Measurements from ENCODE around the gene PRDX5.
A peak's percentile ranks its signal among the peaks of the same experiment; 100 is the strongest.

The PRDX5 gene

DNA sequence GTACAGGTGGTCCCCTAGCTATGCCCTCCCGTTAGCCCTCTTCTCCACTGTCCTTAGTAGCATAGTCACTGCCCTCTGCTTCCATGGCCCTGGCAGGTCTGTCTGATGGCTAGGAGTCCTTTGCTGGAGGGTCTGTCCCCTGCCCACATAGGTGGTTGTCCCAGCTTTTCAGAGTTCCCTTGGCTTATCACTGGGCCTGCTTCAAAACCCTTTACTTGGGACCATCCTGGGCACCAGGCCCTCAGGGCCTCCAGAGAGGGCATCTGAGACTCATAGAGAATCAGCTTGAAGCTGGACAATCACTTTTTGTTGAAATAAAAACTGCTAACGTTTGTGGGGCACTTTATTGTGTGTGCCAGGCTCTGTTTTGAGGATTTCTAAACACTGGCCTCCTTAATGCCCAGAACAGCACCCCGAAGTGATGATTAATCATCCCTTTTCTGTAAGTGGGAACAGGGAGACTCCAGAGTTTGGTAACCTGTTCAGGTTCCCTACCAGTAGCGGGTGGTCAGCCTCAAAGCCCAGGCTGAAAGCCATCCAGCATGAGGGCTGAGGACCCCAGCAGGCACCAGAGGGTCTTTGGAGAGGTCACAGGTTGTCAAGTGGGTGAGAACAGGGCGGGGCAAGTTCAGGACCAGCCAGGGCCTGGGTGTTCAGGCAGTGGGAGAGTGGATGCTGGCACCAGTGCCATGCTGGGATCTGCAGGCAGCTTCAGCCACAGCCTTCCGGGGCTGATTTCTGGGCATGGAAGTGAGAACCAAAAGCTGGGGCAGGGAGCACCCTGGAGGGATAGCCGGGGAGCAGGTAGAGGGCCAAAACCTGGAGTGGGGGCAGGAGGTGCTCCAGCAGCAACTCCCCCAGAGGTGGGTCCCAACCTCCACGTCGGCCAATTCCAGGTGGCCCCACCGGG lies 27.3 kb upstream of the PRDX5 start:
- DNase-seq = no peak

DNA sequence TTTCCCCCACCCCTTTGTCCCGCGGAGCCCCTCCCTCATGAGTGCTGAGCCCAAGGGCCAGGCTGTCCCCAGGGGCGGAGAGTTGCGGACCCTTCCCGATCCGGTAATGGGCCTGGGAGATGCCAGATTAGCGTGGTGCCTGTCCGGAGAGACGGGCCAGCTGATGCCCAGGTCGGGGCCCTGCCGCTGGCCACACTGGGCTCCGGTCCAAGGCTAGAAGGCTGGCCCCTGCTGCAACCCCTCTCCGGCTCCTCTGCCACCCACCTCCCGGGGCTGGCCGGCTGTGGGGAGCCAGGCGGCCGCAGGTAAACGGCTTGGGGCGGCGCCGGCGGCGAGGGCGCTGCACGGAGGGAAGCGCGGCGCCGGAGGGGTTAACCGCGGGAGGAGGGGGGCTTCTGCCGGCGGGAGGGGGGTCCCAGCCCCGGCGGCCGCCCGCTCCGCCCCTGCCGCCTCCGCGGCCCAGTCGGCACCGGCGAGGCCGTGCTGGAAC lies 26.6 kb upstream of the PRDX5 start, which contains the start of gene KCNK4:
Gene KCNK4, plus strand, starts transcription at position 41 of the 490 bp plus-strand sequence. CDS start 1,717 bp downstream, outside the sequence.
- DNase-seq = no peak

DNA sequence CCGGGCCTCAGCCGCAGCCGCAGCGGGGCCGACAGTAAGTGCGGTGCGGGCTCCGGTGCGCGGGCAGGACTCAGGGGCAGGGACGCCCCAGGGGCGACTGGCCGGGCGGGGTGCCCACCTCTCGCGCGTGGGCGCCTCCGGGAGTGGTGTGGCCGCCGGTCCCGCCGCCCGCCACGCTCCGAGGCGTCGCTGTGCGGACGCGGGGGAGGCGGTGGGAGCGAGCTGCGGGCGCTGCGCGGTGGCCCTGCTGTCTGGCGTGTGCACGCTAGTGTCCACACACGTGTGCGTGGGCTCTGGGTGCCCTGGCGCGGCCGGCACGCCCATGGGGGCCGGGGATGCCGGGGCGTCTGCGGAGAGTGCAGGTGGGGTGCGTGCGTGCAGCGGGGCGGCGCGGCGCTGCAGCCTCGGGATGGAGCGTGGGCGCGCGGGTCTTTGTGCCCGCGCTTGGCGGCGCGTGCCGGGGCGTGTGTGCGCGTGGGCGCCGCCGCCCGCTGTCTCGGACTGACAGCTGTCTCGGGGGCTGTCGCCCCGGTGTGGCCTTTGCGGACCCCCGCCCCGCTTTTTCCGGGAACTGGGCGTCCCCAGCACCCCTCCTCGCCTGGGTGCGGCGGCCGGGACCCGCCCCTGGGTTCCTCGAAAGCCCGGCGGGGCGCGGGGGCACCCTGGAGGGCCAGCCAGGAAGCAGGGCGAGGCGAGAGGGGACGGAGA lies 26.0 kb upstream of the PRDX5 start:
- no peak for DNase-seq

DNA sequence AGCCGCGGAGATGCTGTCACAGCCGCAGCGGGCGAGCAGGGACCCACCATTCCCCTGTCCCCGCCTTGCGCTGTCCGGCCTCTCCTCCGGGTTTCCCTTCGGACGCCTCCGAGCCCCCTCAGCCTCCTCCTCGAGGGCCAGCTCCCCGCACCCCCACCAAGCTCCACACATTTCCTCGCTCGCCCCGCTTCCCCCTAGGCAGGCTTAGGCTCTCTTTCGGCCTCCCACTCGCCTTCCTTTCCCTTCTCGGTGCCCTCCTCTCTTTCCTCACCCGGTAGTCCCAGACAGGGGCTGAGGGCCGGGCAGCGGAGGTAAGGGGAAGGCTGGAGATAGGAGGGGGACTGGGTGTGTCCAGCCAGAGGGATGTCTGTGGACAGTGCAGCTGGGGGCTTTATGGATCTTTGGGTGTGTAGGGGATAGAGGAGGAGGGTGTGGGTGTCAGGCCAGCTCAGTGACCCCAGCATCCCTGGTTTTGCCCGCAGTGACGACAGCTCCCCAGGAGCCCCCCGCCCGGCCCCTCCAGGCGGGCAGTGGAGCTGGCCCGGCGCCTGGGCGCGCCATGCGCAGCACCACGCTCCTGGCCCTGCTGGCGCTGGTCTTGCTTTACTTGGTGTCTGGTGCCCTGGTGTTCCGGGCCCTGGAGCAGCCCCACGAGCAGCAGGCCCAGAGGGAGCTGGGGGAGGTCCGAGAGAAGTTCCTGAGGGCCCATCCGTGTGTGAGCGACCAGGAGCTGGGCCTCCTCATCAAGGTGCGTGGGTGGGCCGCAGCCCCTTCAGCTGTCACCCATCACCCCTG lies 25.3 kb upstream of the PRDX5 start:
- DNase-seq = no peak

DNA sequence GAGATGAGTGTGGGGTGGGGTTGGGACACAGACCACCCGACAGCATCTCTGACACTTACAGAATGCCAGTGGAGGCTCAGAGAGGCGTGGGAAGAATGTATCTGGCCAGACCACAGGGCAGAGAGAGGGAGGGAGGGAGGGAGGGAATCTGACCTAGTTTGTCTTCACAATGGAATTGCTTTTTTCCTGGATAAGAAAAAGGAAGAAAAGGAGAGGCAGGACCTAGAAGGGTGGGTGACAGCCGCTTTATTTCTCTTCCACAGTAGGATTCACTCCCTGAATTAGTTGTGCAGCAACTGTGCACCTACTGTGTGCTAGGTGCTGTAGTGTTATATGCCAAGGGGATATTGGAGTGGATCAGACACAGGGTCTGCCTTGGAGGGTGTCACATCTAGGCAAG lies 23.1 kb upstream of the PRDX5 start:
- no peak for DNase-seq

DNA sequence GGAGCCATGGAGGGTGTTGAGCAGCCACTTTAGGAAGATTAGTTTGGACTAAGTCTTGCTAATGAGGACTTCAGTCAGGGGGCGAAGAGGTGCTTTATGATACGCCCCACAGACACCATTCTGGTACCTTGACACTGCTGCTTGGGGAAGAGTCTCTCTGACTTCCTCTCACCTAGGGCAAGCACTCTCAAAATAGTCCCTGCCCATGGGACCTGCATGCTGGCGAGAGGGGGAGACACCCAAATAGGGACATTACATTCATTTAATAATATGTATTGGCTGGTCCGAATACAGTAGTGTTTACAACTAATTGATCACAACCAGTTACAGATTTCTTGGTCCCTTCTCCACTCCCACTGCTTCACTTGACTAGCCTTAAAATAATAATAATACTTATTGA lies 22.2 kb upstream of the PRDX5 start:
- no peak for DNase-seq

DNA sequence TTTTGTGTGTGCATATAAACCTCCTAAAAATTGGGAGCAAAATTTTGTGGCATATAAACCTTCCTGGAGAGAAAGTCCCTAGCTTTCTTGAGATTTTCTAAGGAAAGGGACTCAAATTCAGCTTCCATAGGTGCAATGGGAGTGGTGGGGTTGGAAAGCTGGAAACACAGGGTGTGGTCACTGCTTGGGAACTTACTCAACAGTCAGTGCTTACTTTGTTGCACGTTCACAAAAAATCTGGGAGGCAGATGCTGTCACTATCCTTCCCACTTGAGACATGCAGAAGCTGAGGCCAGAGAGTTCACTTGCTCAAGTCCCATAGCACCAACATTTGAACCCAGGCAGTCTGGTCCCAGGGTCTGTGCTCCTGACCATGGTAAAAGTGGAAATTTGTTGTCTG lies 21.7 kb upstream of the PRDX5 start:
- DNase-seq = no peak

DNA sequence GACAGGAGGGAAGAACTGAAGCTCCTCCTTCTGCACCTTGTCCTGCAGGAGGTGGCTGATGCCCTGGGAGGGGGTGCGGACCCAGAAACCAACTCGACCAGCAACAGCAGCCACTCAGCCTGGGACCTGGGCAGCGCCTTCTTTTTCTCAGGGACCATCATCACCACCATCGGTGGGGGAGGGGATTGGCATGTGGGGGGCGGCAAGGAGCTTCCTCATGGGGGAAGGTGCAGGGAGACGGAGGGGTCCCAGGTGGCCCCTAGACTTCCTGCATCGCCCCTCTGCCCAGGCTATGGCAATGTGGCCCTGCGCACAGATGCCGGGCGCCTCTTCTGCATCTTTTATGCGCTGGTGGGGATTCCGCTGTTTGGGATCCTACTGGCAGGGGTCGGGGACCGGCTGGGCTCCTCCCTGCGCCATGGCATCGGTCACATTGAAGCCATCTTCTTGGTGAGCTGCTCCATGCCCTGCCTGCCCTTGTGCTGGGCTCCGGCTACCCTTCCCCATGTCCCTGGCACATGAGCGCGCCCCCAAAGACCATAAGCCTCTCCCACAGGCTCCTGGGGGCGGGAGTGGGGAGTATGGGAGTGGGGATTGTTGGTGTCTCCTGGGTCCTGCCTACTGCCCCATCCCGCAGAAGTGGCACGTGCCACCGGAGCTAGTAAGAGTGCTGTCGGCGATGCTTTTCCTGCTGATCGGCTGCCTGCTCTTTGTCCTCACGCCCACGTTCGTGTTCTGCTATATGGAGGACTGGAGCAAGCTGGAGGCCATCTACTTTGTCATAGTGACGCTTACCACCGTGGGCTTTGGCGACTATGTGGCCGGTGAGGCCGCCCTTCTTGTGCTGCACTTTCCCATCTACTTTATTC lies 20.9 kb upstream of the PRDX5 start:
- no peak for DNase-seq

DNA sequence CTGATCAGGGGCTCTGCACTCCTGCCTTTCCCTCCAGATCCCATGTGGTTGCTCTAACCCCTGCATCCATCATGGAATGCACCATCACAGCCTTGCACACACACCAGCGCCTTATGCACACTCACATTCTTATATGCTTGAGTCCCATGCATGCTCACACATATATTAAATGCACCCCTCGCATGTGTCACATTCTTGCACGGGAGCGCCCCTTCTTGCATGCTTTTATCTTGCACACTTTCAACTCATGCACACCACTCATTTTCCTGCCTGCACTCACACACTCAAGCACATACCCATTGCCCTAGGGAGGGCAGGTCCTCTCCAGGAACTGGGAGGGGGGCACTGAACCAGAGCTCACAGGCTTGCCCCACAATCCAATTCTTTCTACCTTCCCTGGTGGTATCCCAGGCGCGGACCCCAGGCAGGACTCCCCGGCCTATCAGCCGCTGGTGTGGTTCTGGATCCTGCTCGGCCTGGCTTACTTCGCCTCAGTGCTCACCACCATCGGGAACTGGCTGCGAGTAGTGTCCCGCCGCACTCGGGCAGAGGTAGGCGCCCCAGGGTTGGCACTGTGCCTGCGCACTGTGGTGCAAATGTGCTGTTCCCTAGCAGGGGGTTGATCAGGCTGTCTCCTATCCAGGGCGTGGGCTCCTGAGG lies 20.1 kb upstream of the PRDX5 start:
- DNase-seq = no peak

DNA sequence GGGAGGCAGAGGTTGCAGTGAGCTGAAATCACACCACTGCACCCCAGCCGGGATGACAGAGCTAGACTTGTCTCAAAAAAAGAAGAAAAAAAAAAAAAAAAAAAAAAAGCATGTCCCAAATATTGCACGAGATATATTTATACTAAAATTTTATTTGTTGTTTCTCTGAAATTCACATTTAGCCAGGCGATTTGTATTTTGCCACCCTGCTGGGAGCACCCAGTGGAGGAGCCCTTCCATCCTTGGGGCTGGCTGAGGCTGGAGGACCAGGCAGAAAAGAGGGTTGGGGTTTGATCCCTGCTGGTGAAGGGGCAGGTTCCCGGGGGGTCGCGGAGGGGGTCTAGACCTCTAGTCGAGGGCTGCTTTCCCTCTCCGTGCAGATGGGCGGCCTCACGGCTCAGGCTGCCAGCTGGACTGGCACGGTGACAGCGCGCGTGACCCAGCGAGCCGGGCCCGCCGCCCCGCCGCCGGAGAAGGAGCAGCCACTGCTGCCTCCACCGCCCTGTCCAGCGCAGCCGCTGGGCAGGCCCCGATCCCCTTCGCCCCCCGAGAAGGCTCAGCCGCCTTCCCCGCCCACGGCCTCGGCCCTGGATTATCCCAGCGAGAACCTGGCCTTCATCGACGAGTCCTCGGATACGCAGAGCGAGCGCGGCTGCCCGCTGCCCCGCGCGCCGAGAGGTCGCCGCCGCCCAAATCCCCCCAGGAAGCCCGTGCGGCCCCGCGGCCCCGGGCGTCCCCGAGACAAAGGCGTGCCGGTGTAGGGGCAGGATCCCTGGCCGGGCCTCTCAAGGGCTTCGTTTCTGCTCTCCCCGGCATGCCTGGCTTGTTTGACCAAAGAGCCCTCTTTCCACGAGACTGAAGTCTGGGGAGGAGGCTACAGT lies 18.7 kb upstream of the PRDX5 start:
- no peak for DNase-seq

DNA sequence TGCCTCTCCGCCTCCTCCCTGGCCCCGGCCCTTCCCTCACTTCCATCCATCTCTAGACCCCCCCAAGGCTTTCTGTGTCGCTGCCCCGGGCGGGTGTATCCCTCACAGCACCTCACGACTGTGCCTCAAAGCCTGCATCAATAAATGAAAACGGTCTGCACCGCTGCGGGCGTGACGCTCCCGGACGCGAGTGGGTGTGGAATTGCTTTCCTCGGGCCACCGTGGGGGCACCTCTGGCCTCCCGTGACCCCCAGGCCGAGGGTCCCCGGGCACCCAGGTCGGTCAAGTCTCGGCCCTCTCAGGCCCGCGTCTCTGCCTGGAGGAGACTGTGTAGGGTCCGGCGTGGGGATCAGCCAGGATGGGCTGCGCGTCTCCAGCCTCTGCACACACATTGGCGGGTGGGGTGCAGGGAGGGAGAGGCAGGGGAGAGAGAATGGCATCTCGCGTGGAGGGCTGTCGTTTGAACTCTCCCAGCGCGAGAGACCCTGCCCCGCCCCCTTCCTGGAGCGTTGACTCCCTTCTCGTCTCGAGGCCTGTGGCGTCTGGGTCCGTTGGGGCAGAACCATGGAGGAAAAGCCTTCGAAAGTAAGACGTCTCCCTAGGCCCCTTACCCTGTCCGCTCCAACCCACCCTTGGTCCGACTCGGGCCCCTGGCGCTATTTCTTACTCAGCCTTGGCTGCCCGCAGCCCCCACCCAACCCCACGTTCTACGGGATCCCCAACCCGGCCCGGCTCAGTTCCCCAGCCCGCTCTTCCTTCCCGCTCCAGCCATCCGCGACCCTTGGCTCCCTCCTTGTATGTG lies 17.9 kb upstream of the PRDX5 start, which contains the start of gene CATSPERZ:
Gene CATSPERZ, plus strand, starts transcription at position 512 of the 802 bp plus-strand sequence. Its CDS starts 53 bp downstream, at position 565.
- no peak for DNase-seq

DNA sequence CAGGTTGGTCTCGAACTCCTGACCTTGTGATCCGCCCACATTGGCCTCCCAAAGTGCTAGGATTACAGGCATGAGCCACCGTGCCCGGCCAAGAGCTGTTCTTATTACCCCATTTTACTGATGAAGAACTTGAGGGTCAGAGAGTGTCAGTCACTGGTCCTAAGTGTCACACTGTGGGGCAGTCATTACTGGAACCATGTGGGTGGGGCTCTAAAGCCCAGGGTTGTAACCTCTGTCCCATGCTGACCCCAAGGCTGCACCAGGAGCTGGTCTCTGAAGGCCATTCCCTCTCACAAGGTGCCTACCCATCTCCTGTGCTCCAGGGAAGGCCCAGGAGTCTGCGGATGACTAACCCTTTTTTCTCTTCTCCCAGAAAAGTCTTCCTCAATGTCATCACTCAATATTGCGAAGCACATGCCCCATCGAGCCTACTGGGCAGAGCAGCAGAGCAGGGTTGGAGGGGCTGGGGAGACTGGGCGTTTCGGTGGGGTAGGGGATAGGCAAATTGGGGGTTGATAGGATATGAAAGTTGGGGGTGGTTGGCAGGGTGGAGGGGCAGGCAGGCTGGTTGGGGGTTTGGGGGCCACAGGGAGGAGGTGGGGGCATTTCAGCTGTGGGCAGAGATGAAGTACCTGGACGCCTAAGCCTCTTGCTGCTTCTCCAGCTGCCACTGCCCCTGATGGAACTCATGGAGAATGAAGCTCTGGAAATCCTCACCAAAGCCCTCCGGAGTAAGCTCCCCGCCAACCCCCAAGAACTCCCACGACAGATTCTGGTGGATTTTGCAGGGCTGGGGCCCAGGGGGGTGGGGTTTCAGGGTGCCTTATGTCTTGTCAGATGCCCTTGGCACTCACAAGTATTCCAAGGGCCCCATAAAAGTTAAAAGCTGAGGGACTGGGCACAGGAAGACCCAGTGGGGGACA lies 14.6 kb upstream of the PRDX5 start:
- no peak for DNase-seq

DNA sequence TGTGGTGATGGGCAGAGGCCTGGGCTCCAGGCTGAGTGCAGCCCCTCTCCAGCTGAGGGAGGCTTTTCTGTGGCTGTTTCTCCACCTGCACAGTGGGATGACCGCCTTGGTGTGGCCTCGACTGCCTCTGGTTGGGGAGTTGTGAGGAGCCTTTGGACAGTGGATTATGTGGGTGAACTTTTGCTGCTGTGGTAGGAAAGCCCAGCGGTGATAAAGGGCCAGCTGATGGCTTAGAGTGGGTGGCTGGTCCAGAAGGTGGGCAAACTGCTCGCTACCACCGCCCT lies 13.9 kb upstream of the PRDX5 start:
- DNase-seq = no peak

DNA sequence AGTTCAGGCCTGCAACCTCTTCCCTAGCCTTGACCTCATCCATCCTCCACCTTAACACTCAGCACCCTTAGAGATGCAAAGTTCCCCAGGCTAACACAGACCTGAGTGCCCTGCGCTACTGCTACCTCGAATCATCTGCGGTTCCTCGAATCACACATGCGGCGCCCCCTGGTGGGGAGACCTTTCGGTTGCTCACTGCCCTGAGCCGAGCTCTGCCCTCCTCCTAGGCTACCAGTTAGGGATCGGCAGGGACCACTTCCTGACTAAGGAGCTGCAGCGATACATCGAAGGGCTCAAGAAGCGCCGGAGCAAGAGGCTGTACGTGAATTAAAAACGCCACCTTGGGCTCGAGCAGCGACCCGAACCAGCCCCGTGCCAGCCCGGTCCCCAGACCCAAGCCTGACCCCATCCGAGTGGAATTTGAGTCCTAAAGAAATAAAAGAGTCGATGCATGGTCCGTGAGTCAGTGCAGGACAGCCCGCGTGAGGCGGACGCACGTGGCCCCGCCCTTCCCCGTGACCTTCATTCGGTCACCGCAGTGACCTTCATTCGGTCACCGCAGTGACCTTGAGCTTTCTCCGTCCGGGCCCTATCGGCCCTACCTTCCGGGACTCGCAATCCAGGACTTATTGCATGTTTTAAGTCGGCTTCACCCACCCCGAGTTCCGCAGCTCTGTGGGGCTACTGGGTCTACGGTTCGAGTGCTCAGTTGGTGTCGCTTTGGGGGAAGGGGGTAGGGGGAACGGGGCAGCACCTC lies 13.4 kb upstream of the PRDX5 start:
- peak; percentile 96 for DNase-seq

DNA sequence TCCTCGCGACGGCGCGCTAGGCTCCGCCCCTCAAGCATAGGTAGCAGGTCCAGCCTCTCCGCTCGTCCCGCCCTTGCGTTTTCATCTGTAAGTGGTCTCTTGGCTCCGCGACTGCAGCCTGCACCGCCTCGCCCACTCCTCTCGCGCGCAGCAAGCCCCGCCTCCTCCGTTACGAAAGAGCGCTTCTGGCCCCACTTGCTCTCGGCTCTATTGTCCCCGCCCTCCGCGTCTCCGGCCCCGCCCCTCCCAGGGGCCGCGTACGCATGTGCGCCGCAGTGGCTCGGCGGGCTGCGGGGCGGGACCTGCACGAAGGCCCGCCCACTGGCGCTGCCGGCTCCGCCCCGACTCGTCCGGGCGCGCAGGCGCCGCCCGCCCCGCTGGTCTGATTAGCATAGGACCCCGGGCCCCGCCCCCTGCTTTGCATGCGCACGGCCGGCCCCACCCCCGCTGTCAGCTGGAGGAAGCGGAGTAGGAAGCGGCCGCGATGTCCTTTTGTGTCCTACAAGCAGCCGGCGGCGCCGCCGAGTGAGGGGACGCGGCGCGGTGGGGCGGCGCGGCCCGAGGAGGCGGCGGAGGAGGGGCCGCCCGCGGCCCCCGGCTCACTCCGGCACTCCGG lies 12.7 kb upstream of the PRDX5 start, which contains the start of gene ESRRA:
Gene ESRRA, plus strand, starts transcription at position 450 of the 616 bp plus-strand sequence. CDS start 1,656 bp downstream, outside the sequence.
- DNase-seq = peak; percentile 100

DNA sequence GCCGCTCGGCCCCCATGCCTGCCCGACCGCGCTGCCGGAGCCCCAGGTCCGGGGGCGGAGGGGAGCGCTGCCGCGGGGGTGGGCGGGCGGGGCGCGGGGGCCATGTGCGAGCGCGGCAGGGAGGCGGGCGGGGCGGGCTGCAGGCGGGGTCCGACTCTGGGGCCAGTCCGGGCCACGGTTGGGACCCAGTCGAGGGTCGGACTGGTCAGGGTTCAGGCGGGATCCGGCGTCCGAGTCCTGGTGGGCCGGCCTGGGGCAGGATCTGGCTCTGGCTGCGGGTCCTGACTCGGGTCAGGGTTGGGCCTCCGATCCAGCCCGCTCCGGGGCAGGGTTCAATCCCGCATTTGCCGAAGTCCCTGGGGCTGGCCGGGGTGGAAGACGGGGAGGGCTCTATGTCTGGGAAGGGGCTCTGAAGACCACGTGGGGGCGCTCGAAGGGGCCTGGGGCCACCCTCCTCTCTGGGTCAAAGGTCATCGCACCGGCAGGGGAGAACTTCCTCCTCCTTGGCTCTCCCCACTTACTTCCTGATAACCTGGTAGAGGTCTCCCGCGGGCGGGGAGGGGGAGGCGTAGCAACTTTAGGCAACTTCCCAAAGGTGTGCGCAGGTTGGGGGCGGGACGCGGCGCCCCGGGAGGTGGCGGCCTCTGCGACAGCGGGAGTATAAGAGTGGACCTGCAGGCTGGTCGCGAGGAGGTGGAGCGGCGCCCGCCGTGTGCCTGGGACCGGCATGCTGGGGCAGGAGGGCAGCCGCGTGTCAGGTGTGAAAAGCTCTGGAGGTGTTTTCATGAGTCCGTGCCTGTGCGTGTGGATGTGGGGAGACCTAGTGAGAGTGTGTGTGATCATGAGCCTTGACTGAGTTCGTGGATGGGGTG lies 12.0 kb upstream of the PRDX5 start:
- peak; percentile 87 for DNase-seq
